Skin epidermis (tissue), 12 donors: ENCODE measurements around the gene TCP11L1.
A peak's percentile ranks its signal among the peaks of the same experiment; 100 is the strongest.
"Not testable (repeated sequence)": the region's sequence is repeated elsewhere in the genome, so short reads cannot be mapped to it uniquely, and the experiment has no call there.

Source experiments
- H3K27ac ChIP-seq, 21 experiments: fragments of 200-600 bp; sonication (generic) in 11 of 21; one replicate each; pipeline ENCODE4 v1.5.0; 2020; ENCODE audit warnings: mild to moderate bottlenecking in 3 of 21, inconsistent platforms in 2 of 21, moderate library complexity in 2 of 21
- H3K4me3 ChIP-seq, 7 experiments: fragments of 200-600 bp; sonication (generic) in 2 of 7; one replicate each; pipeline ENCODE4 v1.5.0; 2020; ENCODE audit warnings: inconsistent platforms in 2 of 7, mild to moderate bottlenecking in 2 of 7, moderate library complexity in 1 of 7

TCP11L1 gene

GRCh38 chr11:33027846-33028536 lies 11.4 kb upstream of the TCP11L1 start:
- Histone ChIP-seq H3K27ac (no peak overlapping the region), H3K4me3 (no peak overlapping the region)

GRCh38 chr11:33028537-33028914 lies 10.8 kb upstream of the TCP11L1 start:
- no peak overlapping the region for H3K4me3 ChIP-seq
- no peak overlapping the region for H3K27ac ChIP-seq

- H3K4me3 ChIP-seq, H3K27ac ChIP-seq: not testable (repeated sequence)
These were observed 10.2 kb upstream of the TCP11L1 start for GRCh38 chr11:33029218-33029617.

GRCh38 chr11:33033493-33033892 lies 5.9 kb upstream of the TCP11L1 start:
- H3K4me3 ChIP-seq, result no peak overlapping the region

GRCh38 chr11:33035011-33035410 lies 4.4 kb upstream of the TCP11L1 start:
- H3K4me3 ChIP-seq, result no peak overlapping the region
- H3K27ac ChIP-seq, result no peak overlapping the region

More at GRCh38 chr11:33033493-33033892, 5.9 kb upstream of the TCP11L1 start:
- no peak overlapping the region for H3K27ac ChIP-seq

- Histone ChIP-seq H3K4me3 (peak overlapping the region; percentile 67 to 96 (median 87)), H3K27ac (peak overlapping the region; percentile 80 to 100 (median 98))
These were observed 875 bp downstream of the TCP11L1 start for GRCh38 chr11:33040033-33040861.

GRCh38 chr11:33040862-33041453 lies 1.6 kb downstream of the TCP11L1 start:
- Histone ChIP-seq H3K4me3 (peak overlapping the region in 2 of 7 experiments; percentile 87 to 90), H3K27ac (peak overlapping the region in 8 of 21 experiments; percentile 97 to 100 (median 99))

- H3K27ac ChIP-seq, result peak overlapping the region in 5 of 21 experiments; percentile 22 to 59 (median 36)
- H3K4me3 ChIP-seq, result no peak overlapping the region
These were observed 4.0 kb downstream of the TCP11L1 start for GRCh38 chr11:33043221-33043830.

GRCh38 chr11:33044285-33044756 lies 4.9 kb downstream of the TCP11L1 start:
- Histone ChIP-seq H3K27ac (peak overlapping the region in 3 of 21 experiments; percentile 14 to 51 (median 34)), H3K4me3 (no peak overlapping the region)

- peak overlapping the region in 2 of 21 experiments; percentile 4 to 24 for H3K27ac ChIP-seq
- H3K4me3 ChIP-seq, result no peak overlapping the region
These were observed 6.3 kb downstream of the TCP11L1 start for GRCh38 chr11:33045551-33046255.

GRCh38 chr11:33048701-33049100 lies 9.3 kb downstream of the TCP11L1 start:
- H3K4me3 ChIP-seq, H3K27ac ChIP-seq: not testable (repeated sequence)

- H3K4me3 ChIP-seq, H3K27ac ChIP-seq: not testable (repeated sequence)
These were observed 10.4 kb downstream of the TCP11L1 start for GRCh38 chr11:33049565-33050408.

GRCh38 chr11:33052231-33052630 lies 12.9 kb downstream of the TCP11L1 start:
- peak overlapping the region in 4 of 21 experiments; percentile 0 to 61 (median 32) for H3K27ac ChIP-seq
- no peak overlapping the region for H3K4me3 ChIP-seq

GRCh38 chr11:33055375-33055774 lies 16.0 kb downstream of the TCP11L1 start:
- H3K27ac ChIP-seq, result no peak overlapping the region
- no peak overlapping the region for H3K4me3 ChIP-seq

GRCh38 chr11:33057284-33057683 lies 17.9 kb downstream of the TCP11L1 start:
- Histone ChIP-seq H3K4me3 (no peak overlapping the region), H3K27ac (no peak overlapping the region)

GRCh38 chr11:33059331-33060007 lies 20.1 kb downstream of the TCP11L1 start:
- H3K27ac ChIP-seq, result peak overlapping the region in 3 of 21 experiments; percentile 34 to 81 (median 70)
- H3K4me3 ChIP-seq, result no peak overlapping the region

GRCh38 chr11:33060271-33060670 lies 20.9 kb downstream of the TCP11L1 start:
- Histone ChIP-seq H3K4me3 (no peak overlapping the region), H3K27ac (peak overlapping the region in 8 of 21 experiments; percentile 34 to 81 (median 65))

- Histone ChIP-seq H3K27ac (peak overlapping the region in 13 of 21 experiments; percentile 11 to 81 (median 69)), H3K4me3 (no peak overlapping the region)
These were observed 22.8 kb downstream of the TCP11L1 start for GRCh38 chr11:33062137-33062536.
